AG04449 (cell line): ENCODE measurements around the gene PERCC1.

Source experiments
- CTCF ChIA-PET: fragments of 350-600 bp; formaldehyde crosslinking; extraction: SDS; loops from one replicate; lab custom pipeline; 2021; ENCODE audit warnings: antibody characterized with exemption; lab: Yijun Ruan, JAX
- POLR2A ChIA-PET: fragments of 400-600, 350-600 bp; formaldehyde crosslinking; extraction: SDS; loops from one replicate; lab custom pipeline; 2020; ENCODE audit warnings: antibody characterized with exemption, inconsistent platforms; lab: Yijun Ruan, JAX
- DNase-seq: peaks from one replicate; pipeline ENCODE4 v3.0.0-alpha.2; 2010; ENCODE audit warnings: low read depth, low spot score
- H3K4me3 ChIP-seq: 2 replicates; pipeline ENCODE4 v1.5.1; 2011; ENCODE audit warnings: low read depth, mild to moderate bottlenecking, control low read depth, low read length
- TF ChIP-seq, protein P1 (sequence below): IDR thresholded peaks from one replicate; pipeline ENCODE4 v1.5.1; 2011; ENCODE audit warnings: mild to moderate bottlenecking, moderate library complexity, low read length, control low read depth, inconsistent platforms; ENCODE audit not compliant: insufficient read depth; ENCODE audit errors: missing control alignments

PERCC1 gene

DNA sequence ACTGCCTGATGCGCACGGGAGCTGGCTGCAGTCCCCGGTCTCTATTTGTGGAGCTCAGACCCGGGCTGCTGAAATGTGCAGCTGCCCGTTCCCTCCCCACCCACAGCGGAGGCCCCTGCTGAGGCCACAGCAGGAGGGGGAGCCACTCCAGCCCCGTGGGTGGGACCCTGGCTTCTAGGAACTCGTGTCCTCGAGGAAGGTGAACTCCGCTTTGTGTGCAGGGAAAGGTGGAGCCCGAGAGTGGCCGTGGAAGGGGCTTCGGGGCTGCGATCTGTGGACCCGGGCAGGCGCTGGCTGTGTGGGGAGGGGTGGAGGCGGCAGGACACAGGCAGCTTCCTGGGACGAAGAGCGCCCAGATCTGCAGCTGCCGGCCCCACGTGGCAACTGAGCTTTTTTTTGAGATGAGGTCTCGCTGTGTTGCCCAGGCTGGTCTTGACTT, 10.5 kb downstream of the PERCC1 start:
- TF ChIP-seq, protein P1, sequence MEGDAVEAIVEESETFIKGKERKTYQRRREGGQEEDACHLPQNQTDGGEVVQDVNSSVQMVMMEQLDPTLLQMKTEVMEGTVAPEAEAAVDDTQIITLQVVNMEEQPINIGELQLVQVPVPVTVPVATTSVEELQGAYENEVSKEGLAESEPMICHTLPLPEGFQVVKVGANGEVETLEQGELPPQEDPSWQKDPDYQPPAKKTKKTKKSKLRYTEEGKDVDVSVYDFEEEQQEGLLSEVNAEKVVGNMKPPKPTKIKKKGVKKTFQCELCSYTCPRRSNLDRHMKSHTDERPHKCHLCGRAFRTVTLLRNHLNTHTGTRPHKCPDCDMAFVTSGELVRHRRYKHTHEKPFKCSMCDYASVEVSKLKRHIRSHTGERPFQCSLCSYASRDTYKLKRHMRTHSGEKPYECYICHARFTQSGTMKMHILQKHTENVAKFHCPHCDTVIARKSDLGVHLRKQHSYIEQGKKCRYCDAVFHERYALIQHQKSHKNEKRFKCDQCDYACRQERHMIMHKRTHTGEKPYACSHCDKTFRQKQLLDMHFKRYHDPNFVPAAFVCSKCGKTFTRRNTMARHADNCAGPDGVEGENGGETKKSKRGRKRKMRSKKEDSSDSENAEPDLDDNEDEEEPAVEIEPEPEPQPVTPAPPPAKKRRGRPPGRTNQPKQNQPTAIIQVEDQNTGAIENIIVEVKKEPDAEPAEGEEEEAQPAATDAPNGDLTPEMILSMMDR: no peak
- ChIA-PET CTCF (no interaction called here), POLR2A (no interaction called here)
- no peak overlapping the region for H3K4me3 ChIP-seq
- DNase-seq: no peak

DNA sequence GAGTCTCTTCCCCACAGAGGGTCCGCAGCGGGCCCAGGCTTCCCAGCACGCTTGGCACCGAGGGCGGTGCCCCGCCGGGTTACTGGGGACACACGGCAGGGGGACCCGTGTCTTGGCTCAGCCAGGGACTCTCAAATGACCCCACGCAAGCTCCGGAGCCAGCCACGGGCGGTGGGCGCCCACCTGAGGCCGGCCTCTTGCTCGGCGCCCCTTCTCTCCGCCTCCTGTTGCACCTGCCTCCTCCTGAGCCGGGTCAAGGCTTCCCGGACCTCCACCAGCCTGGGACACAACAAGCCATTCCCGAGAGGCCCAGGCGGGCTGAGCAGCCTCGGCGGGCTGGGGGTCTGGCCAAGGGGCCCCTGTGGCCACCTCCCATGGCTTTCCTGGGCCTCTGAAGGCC, 11.8 kb downstream of the PERCC1 start:
- POLR2A ChIA-PET: no interaction called here
- TF ChIP-seq, protein P1: no peak

DNA sequence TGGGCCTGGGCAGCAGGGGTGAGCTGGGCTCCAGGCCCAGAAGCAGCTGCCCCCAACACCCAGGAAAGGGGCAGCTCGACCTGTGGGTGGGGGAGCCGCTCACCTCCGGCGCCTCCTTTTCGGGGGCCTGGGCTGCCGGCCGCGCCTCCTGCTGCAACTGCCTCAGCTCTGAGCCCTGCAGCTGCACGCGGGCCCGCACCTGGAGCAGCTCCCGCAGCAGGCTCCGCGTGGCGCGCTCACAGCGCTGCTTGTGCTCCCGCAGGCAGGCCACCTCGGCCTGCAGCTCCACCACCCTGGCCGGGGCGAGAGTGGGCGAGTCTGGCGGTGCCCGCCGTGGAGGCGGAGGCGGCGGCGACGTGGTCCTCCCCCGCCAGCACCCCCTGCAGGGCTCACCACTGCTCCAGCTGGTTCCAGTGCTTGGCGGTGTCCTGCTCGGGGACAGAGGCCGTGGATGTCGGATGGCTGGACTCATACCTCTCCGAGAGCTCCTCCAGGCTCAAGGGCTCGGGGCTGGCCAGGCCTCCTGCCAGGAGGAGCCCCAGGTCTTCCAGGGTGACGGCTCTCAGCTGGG, 12.6 kb downstream of the PERCC1 start:
- H3K4me3 ChIP-seq: no peak overlapping the region
- TF ChIP-seq, protein P1: no peak
- no peak for DNase-seq
- POLR2A ChIA-PET: no interaction called here
- CTCF ChIA-PET: interaction anchor here (0.7 to 1.7 kb wide), 2 partner anchors 22 to 80 kb away, joined by 3 to 4 read pairs; no protein-coding TSS in a partner anchor

More for the DNA sequence above, 11.8 kb downstream of the PERCC1 start:
- CTCF ChIA-PET: no interaction called here
- H3K4me3 ChIP-seq: no peak overlapping the region
- no peak for DNase-seq

DNA sequence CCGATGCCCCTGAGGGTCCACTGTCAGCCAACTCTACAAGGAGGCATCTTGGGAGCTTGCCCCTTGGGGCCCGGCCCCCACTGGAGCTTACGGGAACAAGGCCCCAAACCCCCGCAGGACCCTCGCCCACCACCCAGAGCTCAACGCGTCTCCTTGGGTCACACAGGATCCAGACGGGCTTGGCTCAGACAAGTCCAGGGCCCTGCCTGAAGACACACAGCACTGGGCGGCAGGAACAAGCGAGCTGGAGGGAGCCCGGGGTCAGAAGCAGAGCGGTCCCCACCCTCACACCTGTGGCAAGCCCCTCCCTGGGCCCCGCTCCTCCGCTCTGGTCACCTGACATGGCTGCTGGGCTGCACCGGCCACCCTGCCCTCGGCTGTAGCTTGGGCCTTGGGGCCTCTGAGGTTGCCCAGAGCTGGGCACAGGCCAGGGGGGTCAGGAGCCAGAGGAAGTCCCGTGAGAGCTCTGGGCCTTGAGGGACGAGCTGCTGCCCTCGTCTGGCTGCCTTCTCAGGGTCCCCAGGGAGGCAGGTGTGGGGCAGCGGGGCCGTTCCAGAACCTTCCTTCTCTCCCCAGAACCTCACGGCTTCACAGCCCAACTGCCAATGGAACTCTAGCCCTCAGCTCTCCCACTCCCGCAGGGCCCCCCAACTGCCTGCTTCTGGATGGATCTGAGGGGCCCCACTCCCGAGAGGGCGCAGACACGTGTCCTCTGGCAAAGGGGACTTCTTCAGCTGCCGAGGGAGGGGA, 13.3 kb downstream of the PERCC1 start, which contains the start of gene CCDC154:
Gene CCDC154, minus strand, starts transcription at position 577 of the 750 bp plus-strand sequence. Its CDS starts 234 bp downstream, at position 343.
- POLR2A ChIA-PET: no interaction called here

GRCh38 chr16:1444730-1445517, 14.0 kb downstream of the PERCC1 start:
- ChIA-PET CTCF (interaction anchor here (1.2 to 1.7 kb wide), 2 partner anchors 9 to 23 kb away, joined by 4 read pairs; no protein-coding TSS in a partner anchor), POLR2A (no interaction called here)
- H3K4me3 ChIP-seq: no peak overlapping the region
- no peak for DNase-seq
- TF ChIP-seq, protein P1: no peak

More for the DNA sequence above, 13.3 kb downstream of the PERCC1 start, which contains the start of gene CCDC154:
- no peak within 1 kb of the TSS for H3K4me3 ChIP-seq
- no peak for DNase-seq
- CTCF ChIA-PET: interaction anchor here (0.7 to 1.7 kb wide), 3 partner anchors 10 to 81 kb away, joined by 3 to 4 read pairs (median 4); no protein-coding TSS in a partner anchor
- TF ChIP-seq, protein P1: no peak
